IMR-90 (cell line): ENCODE data around the gene H19.

Experiments used
- BHLHE40 ChIP-seq: fragments of 150-350 bp; IDR thresholded peaks from 2 replicates; pipeline ENCODE4 v1.6.1; 2016; ENCODE audit warnings: mild to moderate bottlenecking, low read depth, low read length
- CTCF ChIP-seq: conservative IDR thresholded peaks from 2 replicates; pipeline ENCODE4 v1.5.1; 2012; ENCODE audit warnings: mild to moderate bottlenecking, low read depth, low read length, improper control_type of control experiment
- FOS ChIP-seq: fragments of 150-350 bp; IDR thresholded peaks from 2 replicates; pipeline ENCODE4 v1.6.1; 2016; ENCODE audit warnings: low read depth, low read length
- MAZ ChIP-seq: IDR thresholded peaks from 2 replicates; pipeline ENCODE4 v1.6.1; 2012; ENCODE audit warnings: low read depth, mild to moderate bottlenecking, low read length, improper control_type of control experiment, moderate library complexity, borderline replicate concordance
- MXI1 ChIP-seq: IDR thresholded peaks from 2 replicates; pipeline ENCODE4 v1.6.1; 2012; ENCODE audit warnings: low read depth, mild to moderate bottlenecking, low read length, moderate library complexity, borderline replicate concordance
- POLR2A ChIP-seq: IDR thresholded peaks from 2 replicates; pipeline ENCODE4 v1.6.1; 2012; ENCODE audit warnings: mild to moderate bottlenecking, low read depth, low read length
- RCOR1 ChIP-seq: IDR thresholded peaks from 2 replicates; pipeline ENCODE4 v1.6.1; 2012; ENCODE audit warnings: mild to moderate bottlenecking, low read length, improper control_type of control experiment; ENCODE audit not compliant: insufficient replicate concordance
- SMC3 ChIP-seq: fragments of 150-350 bp; IDR thresholded peaks from 2 replicates; pipeline ENCODE4 v1.6.1; 2016; ENCODE audit warnings: low read depth, mild to moderate bottlenecking, antibody characterized with exemption, low read length, moderate library complexity
- USF2 ChIP-seq: fragments of 150-350 bp; IDR thresholded peaks from 2 replicates; pipeline ENCODE4 v1.6.1; 2017; ENCODE audit warnings: mild to moderate bottlenecking, antibody characterized with exemption, low read length, low read depth

GRCh38 chr11:1946812-1947484 lies 50.7 kb downstream of the H19 start, which contains the start of gene MRPL23:
- TF ChIP-seq CTCF: no peak
- TF ChIP-seq BHLHE40: no peak
- TF ChIP-seq FOS: no peak
- no peak for TF ChIP-seq POLR2A
- no peak for TF ChIP-seq MAZ
- TF ChIP-seq SMC3: no peak
- no peak for TF ChIP-seq MXI1
- TF ChIP-seq RCOR1: no peak
- no peak for TF ChIP-seq USF2
